ENCODE measurements around the gene CALHM6.

Gene CALHM6

GRCh38 chr6:116451916-116452315 lies 9.3 kb upstream of the CALHM6 start:
- no peak for TF ChIP-seq CTCF (IDR thresholded peaks at IDR 0.05)

- no peak for TF ChIP-seq CTCF (IDR thresholded peaks at IDR 0.05)
Observed at GRCh38 chr6:116452531-116452930, 8.6 kb upstream of the CALHM6 start.

GRCh38 chr6:116456106-116456505 lies 5.1 kb upstream of the CALHM6 start:
- no peak for TF ChIP-seq CTCF (IDR thresholded peaks at IDR 0.05)

- no peak for TF ChIP-seq CTCF (IDR thresholded peaks at IDR 0.05)
Observed at GRCh38 chr6:116456927-116457326, 4.2 kb upstream of the CALHM6 start.

GRCh38 chr6:116458264-116458663 lies 2.9 kb upstream of the CALHM6 start:
- no peak for TF ChIP-seq CTCF (IDR thresholded peaks at IDR 0.05)

- TF ChIP-seq CTCF (IDR thresholded peaks at IDR 0.05), result no peak
Observed at GRCh38 chr6:116459927-116460326, 1.2 kb upstream of the CALHM6 start.

- TF ChIP-seq CTCF (IDR thresholded peaks at IDR 0.05), result no peak
Observed at GRCh38 chr6:116461932-116462885, 1.0 kb downstream of the CALHM6 start.

Measured in LNCAP (cell line).